GM15510 (cell line): ENCODE results near the gene CDK5R1.

Experiments
- POLR2A ChIP-seq: IDR thresholded peaks from 3 replicates; pipeline ENCODE4 v1.6.1; 2011; ENCODE audit warnings: borderline replicate concordance; ENCODE audit not compliant: insufficient read length; ENCODE audit errors: extremely low read depth

CDK5R1 gene

GRCh38 chr17:32529604-32530003 is 42.8 kb downstream of the CDK5R1 start:
- TF ChIP-seq POLR2A, result no peak

DNA sequence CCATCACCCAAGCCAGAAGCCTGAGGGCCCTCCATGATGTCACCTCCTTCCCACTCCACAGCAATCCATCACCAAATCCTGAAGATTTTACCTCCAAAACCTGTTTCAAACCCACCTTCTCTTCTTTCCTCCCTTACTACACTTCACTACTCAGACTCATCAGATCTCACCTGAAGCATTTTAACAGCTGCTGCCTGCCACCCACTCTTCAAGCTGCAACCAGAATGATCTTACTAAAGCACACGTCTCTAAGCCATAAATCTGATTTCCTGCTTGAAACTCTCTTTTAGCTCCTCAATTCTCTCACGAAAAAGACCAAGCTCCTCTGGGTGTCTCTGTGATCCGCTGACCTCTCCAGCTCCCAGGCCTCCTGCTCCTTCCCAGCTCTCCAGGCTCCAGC is 46.5 kb downstream of the CDK5R1 start:
- TF ChIP-seq POLR2A, result no peak

GRCh38 chr17:32536736-32537643 is 50.2 kb downstream of the CDK5R1 start:
- no peak for TF ChIP-seq POLR2A
